Activated CD4-positive, alpha-beta T cell treated with anti-CD3 and anti-CD28 coated beads, Interleukin-10, Interleukin-2, amounts not matched to agents 100 ng/mL and 50 ng/mL, durations not matched to agents 16 hours and 8 hours (primary cell): ENCODE results near the gene LYPD5.
A peak's percentile ranks its signal among the peaks of the same experiment; 100 is the strongest.

Source experiments
- DNase-seq: peaks from one replicate; pipeline ENCODE4 v3.0.0-alpha.2; 2020

Gene LYPD5

GRCh38 chr19:43749898-43750297, 52.3 kb downstream of the LYPD5 start:
- DNase-seq = no peak

GRCh38 chr19:43749152-43749551, 53.1 kb downstream of the LYPD5 start:
- no peak for DNase-seq

GRCh38 chr19:43748685-43749084, 53.6 kb downstream of the LYPD5 start:
- no peak for DNase-seq

GRCh38 chr19:43748205-43748594, 54.0 kb downstream of the LYPD5 start:
- DNase-seq = no peak

- DNase-seq = peak; percentile 33
Observed at GRCh38 chr19:43747557-43748204, 54.6 kb downstream of the LYPD5 start.
